Breast epithelium (tissue), 4 donors: ENCODE results near the gene SOD1. TPM values are rescaled to one million over a fixed set of nuclear protein-coding genes. Genes with fewer than 3 reads are reported as not detected.
A peak's percentile ranks its signal among the peaks of the same experiment; 100 is the strongest.
"Not testable (repeated sequence)": the region's sequence is repeated elsewhere in the genome, so short reads cannot be mapped to it uniquely, and the experiment has no call there.

Experiments
- DNase-seq, 2 donors: peaks; one replicate each; pipeline ENCODE4 v3.0.0-alpha.2; 2019; ENCODE audit warnings: low spot score in 2 of 2
- H3K27ac ChIP-seq, 2 donors: fragments of 200-600 bp; sonication (generic) in 1 of 2; one replicate each; pipeline ENCODE4 v1.5.1; 2016 to 2019; ENCODE audit warnings: mild to moderate bottlenecking in 1 of 2
- H3K27me3 ChIP-seq, 2 donors: fragments of 200-600 bp; sonication (generic) in 1 of 2; one replicate each; pipeline versions ENCODE4 v1.5.1 to v1.6.0; 2017 to 2019; ENCODE audit warnings: control low read depth in 1 of 2, mild to moderate bottlenecking in 1 of 2
- H3K36me3 ChIP-seq: fragments of 200-600 bp; one replicate; pipeline ENCODE4 v1.5.1; 2019
- H3K4me1 ChIP-seq, 2 donors: fragments of 200-600 bp; sonication (generic); one replicate each; pipeline ENCODE4 v1.5.1; 2016 to 2019; ENCODE audit warnings: control low read depth in 1 of 2
- H3K4me3 ChIP-seq, 3 donors: fragments of 200-600 bp; sonication (generic); 1 replicate in 2 of 3; 2 replicates in 1 of 3; pipeline ENCODE4 v1.5.1; 2016 to 2019; ENCODE audit warnings: mild to moderate bottlenecking in 3 of 3, moderate library complexity in 2 of 3
- H3K9me3 ChIP-seq, 2 donors: fragments of 200-600 bp; sonication (generic) in 1 of 2; one replicate each; pipeline ENCODE4 v1.5.1; 2016 to 2019; ENCODE audit warnings: control low read depth in 1 of 2
- POLR2A ChIP-seq: fragments of 450-650 bp; IDR thresholded peaks from one replicate; pipeline ENCODE4 v1.6.1; 2016; ENCODE audit warnings: antibody characterized with exemption, mild to moderate bottlenecking, moderate library complexity
- POLR2AphosphoS5 ChIP-seq, 3 donors: sonication (generic); formaldehyde crosslinking; IDR thresholded peaks; one replicate each; pipeline ENCODE4 v1.6.1; 2017; ENCODE audit warnings: antibody characterized with exemption in 3 of 3
- intact Hi-C: fragments of 100-400 bp; cut with DNase I; formaldehyde crosslinking; loops from one replicate; pipeline ENCODE4 v1.15.1; 2023; ENCODE audit warnings: low total_unique reads
- total RNA-seq, 3 donors: library from RNA; depleted of rRNA; stranded (reverse); fragments of >200 nt; gene quantifications; one replicate each; pipeline ENCODE4 v1.1.0, GENCODE V29; 2016
- TF ChIP-seq, protein P1 (sequence below), 3 donors: fragments of 450-650 bp; IDR thresholded peaks; one replicate each; pipeline ENCODE4 v1.5.1; 2016 to 2017; ENCODE audit warnings: antibody characterized with exemption in 3 of 3, mild to moderate bottlenecking in 3 of 3, moderate library complexity in 3 of 3

The SOD1 gene
- total RNA-seq, 3 donors from 2014 or later = 214 to 314 (median 218) TPM

DNA sequence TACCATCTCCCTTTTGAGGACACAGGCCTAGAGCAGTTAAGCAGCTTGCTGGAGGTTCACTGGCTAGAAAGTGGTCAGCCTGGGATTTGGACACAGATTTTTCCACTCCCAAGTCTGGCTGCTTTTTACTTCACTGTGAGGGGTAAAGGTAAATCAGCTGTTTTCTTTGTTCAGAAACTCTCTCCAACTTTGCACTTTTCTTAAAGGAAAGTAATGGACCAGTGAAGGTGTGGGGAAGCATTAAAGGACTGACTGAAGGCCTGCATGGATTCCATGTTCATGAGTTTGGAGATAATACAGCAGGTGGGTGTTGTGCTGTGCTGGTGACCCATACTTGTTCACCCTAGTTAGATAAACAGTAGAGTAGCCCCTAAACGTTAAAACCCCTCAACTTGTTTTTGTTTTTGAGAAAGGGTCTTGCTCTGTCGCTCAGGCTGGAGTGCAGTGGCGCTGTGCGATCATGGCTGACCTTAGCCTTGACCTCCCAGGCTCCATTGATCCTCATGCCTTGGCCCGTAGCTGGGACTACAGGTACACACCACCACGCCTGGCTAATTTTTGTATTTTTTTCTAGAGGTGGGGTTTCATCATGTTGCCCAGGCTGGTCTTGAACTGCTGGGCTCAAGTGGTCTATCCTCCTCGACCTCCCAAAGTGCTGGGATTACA lies 4.2 kb downstream of the SOD1 start:
- Histone ChIP-seq H3K27me3 (no peaks in the 10 kb centered on the region), H3K9me3 (no peaks in the 10 kb centered on the region), H3K36me3 (no peaks in the 10 kb centered on the region), H3K4me3 (no peak overlapping the region), H3K4me1 (no peaks in the 10 kb centered on the region), H3K27ac (no peak overlapping the region)
- no peak for DNase-seq
- TF ChIP-seq POLR2AphosphoS5 (IDR thresholded peaks at IDR 0.05) (no peak), POLR2A (no peak)
- TF ChIP-seq, protein P1, sequence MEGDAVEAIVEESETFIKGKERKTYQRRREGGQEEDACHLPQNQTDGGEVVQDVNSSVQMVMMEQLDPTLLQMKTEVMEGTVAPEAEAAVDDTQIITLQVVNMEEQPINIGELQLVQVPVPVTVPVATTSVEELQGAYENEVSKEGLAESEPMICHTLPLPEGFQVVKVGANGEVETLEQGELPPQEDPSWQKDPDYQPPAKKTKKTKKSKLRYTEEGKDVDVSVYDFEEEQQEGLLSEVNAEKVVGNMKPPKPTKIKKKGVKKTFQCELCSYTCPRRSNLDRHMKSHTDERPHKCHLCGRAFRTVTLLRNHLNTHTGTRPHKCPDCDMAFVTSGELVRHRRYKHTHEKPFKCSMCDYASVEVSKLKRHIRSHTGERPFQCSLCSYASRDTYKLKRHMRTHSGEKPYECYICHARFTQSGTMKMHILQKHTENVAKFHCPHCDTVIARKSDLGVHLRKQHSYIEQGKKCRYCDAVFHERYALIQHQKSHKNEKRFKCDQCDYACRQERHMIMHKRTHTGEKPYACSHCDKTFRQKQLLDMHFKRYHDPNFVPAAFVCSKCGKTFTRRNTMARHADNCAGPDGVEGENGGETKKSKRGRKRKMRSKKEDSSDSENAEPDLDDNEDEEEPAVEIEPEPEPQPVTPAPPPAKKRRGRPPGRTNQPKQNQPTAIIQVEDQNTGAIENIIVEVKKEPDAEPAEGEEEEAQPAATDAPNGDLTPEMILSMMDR (IDR thresholded peaks at IDR 0.05) = no peak
- intact Hi-C loops = no loop called here

DNA sequence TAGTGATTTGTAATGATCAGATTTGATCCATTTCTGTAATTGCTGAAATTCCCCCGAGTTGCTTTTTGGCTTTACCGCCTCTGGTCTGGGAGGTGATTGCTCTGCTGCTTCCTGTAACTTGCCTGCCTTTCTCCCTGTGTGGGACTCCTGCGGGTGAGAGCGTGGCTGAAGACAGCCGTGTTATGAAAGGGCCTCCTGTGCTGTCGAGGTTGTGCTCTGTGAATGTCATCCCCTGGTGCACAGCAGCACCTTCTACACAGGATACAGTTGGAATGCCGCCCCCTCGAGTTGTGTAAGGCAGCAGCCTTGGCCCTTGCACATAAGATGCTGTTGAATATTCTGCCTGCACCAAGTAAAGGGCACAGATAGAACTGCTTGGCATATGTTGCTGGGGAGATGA lies 5.9 kb downstream of the SOD1 start:
- Histone ChIP-seq H3K9me3 (no peaks in the 10 kb centered on the region), H3K4me1 (no peaks in the 10 kb centered on the region), H3K27ac (no peak overlapping the region), H3K27me3 (no peaks in the 10 kb centered on the region), H3K4me3 (no peak overlapping the region), H3K36me3 (no peaks in the 10 kb centered on the region)
- DNase-seq = no peak
- intact Hi-C loops = no loop called here
- TF ChIP-seq POLR2AphosphoS5 (IDR thresholded peaks at IDR 0.05) (no peak), POLR2A (no peak)
- TF ChIP-seq, protein P1 (IDR thresholded peaks at IDR 0.05) = no peak

DNA sequence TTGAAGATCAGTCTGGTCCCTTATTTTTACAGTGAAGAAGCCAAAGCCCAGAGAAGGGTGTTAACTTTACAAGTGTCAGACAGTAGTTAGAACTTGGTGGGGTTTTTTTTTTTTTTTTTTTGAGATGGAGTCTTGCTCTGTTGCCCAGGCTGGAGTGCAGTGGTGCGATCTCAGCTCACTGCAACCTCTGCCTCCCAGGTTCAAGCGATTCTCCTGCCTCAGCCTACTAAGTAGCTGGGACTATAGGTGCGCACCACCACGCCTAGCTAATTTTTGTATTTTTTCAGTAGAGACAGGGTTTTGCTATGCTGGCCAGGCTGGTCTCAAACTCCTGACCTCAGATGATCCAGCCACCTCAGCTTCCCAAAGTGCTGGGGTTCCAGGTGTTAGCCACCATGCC lies 6.4 kb downstream of the SOD1 start:
- not testable (repeated sequence) for H3K27ac ChIP-seq, H3K4me1 ChIP-seq

DNA sequence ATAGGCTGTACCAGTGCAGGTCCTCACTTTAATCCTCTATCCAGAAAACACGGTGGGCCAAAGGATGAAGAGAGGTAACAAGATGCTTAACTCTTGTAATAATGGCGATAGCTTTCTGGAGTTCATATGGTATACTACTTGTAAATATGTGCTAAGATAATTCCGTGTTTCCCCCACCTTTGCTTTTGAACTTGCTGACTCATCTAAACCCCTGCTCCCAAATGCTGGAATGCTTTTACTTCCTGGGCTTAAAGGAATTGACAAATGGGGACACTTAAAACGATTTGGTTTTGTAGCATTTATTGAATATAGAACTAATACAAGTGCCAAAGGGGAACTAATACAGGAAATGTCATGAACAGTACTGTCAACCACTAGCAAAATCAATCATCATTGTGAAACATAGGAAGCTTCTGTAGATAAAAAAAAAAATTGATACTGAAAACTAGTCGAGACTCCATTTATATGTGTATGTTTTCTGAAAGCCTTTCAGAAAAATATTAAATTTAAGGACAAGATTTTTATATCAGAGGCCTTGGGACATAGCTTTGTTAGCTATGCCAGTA lies 7.0 kb downstream of the SOD1 start:
- H3K36me3 ChIP-seq = no peaks in the 10 kb centered on the region
- no peak overlapping the region for H3K4me3 ChIP-seq
- intact Hi-C loops = no loop called here
- H3K27me3 ChIP-seq = no peaks in the 10 kb centered on the region
- no peak for DNase-seq
- H3K27ac ChIP-seq = peak overlapping the region in 1 of 2 donors; percentile 13
- H3K9me3 ChIP-seq = no peaks in the 10 kb centered on the region
- H3K4me1 ChIP-seq = no peaks in the 10 kb centered on the region
- no peak for TF ChIP-seq POLR2AphosphoS5 (IDR thresholded peaks at IDR 0.05)
- TF ChIP-seq, protein P1 (IDR thresholded peaks at IDR 0.05) = no peak
- TF ChIP-seq POLR2A = no peak

More for the DNA sequence above, 6.4 kb downstream of the SOD1 start:
- DNase-seq, H3K36me3 ChIP-seq, intact Hi-C loops, H3K9me3 ChIP-seq, H3K4me3 ChIP-seq, H3K27me3 ChIP-seq: not testable (repeated sequence)

DNA sequence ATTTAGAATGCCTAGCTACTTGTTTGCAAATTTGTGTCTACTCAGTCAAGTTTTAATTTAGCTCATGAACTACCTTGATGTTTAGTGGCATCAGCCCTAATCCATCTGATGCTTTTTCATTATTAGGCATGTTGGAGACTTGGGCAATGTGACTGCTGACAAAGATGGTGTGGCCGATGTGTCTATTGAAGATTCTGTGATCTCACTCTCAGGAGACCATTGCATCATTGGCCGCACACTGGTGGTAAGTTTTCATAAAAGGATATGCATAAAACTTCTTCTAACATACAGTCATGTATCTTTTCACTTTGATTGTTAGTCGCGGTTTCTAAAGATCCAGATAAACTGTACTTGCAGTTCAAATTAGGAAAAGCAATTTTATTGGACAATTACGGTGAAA lies 7.6 kb downstream of the SOD1 start:
- intact Hi-C loops = no loop called here
- TF ChIP-seq, protein P1 (IDR thresholded peaks at IDR 0.05) = no peak
- TF ChIP-seq POLR2AphosphoS5 (IDR thresholded peaks at IDR 0.05) (no peak), POLR2A (no peak)
- H3K36me3 ChIP-seq = no peaks in the 10 kb centered on the region
- no peak overlapping the region for H3K27ac ChIP-seq
- H3K4me1 ChIP-seq = no peaks in the 10 kb centered on the region
- H3K27me3 ChIP-seq = no peaks in the 10 kb centered on the region
- no peaks in the 10 kb centered on the region for H3K9me3 ChIP-seq
- DNase-seq = no peak
- H3K4me3 ChIP-seq = no peak overlapping the region
